ENCODE data around the gene EFEMP2. TPM values are rescaled to one million over a fixed set of nuclear protein-coding genes. Genes with fewer than 3 reads are reported as not detected.
A peak's percentile ranks its signal among the peaks of the same experiment; 100 is the strongest.

The EFEMP2 gene
- polyA plus RNA-seq, 1 experiment, result 497 TPM

- TF ChIP-seq, protein P1, sequence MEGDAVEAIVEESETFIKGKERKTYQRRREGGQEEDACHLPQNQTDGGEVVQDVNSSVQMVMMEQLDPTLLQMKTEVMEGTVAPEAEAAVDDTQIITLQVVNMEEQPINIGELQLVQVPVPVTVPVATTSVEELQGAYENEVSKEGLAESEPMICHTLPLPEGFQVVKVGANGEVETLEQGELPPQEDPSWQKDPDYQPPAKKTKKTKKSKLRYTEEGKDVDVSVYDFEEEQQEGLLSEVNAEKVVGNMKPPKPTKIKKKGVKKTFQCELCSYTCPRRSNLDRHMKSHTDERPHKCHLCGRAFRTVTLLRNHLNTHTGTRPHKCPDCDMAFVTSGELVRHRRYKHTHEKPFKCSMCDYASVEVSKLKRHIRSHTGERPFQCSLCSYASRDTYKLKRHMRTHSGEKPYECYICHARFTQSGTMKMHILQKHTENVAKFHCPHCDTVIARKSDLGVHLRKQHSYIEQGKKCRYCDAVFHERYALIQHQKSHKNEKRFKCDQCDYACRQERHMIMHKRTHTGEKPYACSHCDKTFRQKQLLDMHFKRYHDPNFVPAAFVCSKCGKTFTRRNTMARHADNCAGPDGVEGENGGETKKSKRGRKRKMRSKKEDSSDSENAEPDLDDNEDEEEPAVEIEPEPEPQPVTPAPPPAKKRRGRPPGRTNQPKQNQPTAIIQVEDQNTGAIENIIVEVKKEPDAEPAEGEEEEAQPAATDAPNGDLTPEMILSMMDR (IDR thresholded peaks at IDR 0.05; ENCODE audit: insufficient read depth, low read depth, low read length), result no peak
- peaks cover 9% of the 10 kb centered on the region for H3K36me3 ChIP-seq (ENCODE audit: control insufficient read depth, insufficient read depth, low read length)
Observed at GRCh38 chr11:65917077-65917433, 44.5 kb upstream of the EFEMP2 start.

DNA sequence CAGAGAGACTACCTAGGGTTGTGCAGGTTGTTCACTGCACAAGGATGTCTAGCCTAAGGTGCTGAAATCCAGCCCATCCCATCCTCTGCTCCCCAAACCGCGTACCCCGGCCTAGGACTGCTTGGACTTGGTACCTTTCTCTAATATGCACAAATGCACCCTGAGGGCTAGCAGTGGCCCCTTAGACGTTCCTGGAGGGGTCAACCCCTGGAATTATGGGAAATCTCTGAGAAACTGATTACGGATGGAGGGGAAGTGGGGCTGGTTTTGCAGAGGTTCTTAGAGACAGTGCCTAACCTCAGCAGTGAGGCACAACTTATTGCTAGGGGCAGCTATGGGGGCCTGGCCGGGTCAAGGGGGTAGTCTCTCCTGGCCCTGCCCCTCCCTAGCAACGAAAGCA lies 43.8 kb upstream of the EFEMP2 start:
- DNase-seq (ENCODE audit: low read depth), result no peak
- ChIA-PET CTCF (interaction anchor here (1.2 to 4.8 kb wide), 4 partner anchors 14 to 57 kb away, joined by 3 to 60 read pairs (median 12); partner anchors contain the start of genes CCDC85B, FIBP and MUS81), POLR2A (interaction anchor here (1.0 to 1.6 kb wide), 3 partner anchors 13 to 57 kb away, joined by 4 to 6 read pairs (median 5); partner anchors contain the start of gene CCDC85B)
- peaks cover 6% of the 10 kb centered on the region for H3K36me3 ChIP-seq (ENCODE audit: control insufficient read depth, insufficient read depth, low read length)
- no peaks in the 10 kb centered on the region for H3K27me3 ChIP-seq (ENCODE audit: control insufficient read depth, insufficient read depth, low read length)
- TF ChIP-seq, protein P1 (IDR thresholded peaks at IDR 0.05; ENCODE audit: insufficient read depth, low read depth, low read length), result no peak
- H3K4me3 ChIP-seq (ENCODE audit: low read depth, low read length), result no peak overlapping the region

More at GRCh38 chr11:65917077-65917433, 44.5 kb upstream of the EFEMP2 start:
- H3K4me3 ChIP-seq (ENCODE audit: low read depth, low read length), result peak overlapping the region; percentile 87
- no peak for DNase-seq (ENCODE audit: low read depth)
- POLR2A ChIA-PET, result no interaction called here
- no peaks in the 10 kb centered on the region for H3K27me3 ChIP-seq (ENCODE audit: control insufficient read depth, insufficient read depth, low read length)
- CTCF ChIA-PET, result interaction anchor here (2.0 to 4.8 kb wide), 2 partner anchors 27 to 33 kb away, joined by 9 to 60 read pairs; partner anchors contain the start of genes CCDC85B and FIBP

- peaks cover 5% of the 10 kb centered on the region for H3K36me3 ChIP-seq (ENCODE audit: control insufficient read depth, insufficient read depth, low read length)
- TF ChIP-seq, protein P1 (IDR thresholded peaks at IDR 0.05; ENCODE audit: insufficient read depth, low read depth, low read length), result no peak
- H3K27me3 ChIP-seq (ENCODE audit: control insufficient read depth, insufficient read depth, low read length), result no peaks in the 10 kb centered on the region
- ChIA-PET POLR2A (interaction anchor here (0.6 to 1.6 kb wide), 6 partner anchors 13 to 56 kb away, joined by 3 to 6 read pairs (median 4); partner anchors contain the start of genes CCDC85B and FOSL1), CTCF (interaction anchor here (1.2 to 4.8 kb wide), 4 partner anchors 13 to 56 kb away, joined by 3 to 60 read pairs (median 12); partner anchors contain the start of genes CCDC85B, FIBP and MUS81)
- DNase-seq (ENCODE audit: low read depth), result peak; percentile 89
- H3K4me3 ChIP-seq (ENCODE audit: low read depth, low read length), result no peak overlapping the region
Observed at GRCh38 chr11:65915821-65916251, 43.2 kb upstream of the EFEMP2 start.

DNA sequence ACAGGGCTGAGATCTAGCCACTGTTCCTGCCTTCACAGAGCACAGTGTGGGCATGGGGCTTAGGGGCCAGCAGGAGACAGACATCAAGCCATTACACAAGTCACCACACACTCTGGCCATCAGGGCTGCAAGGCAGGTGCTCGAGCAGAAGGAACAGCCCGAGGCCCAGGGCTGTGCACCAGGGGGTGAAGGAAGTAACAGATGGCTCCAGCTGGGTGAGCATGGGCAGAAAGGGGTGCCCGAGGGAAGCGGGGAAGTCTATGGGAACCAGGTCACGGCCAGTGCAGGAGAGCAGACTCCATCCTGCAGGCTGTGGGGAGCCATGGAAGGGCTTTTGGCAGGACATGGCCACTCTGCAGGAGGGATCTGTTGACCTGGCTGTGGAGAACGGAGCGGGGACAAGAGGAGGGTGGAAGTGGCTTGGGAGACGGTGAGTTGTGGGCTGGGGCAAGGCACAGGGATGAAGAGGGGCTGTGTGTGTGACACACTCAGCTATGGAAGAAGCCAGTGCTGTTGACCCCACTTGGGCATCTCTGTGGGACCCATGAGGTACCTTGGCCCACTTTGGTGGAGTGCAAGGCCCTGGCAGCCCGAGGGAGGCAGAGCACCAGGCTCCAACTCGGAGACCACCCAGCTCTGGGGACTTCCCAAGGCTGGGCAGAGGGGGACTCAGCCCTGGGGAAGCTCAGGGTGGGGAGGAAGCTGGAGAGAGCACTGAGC lies 42.7 kb upstream of the EFEMP2 start:
- no peak overlapping the region for H3K4me3 ChIP-seq (ENCODE audit: low read depth, low read length)
- TF ChIP-seq, protein P1 (IDR thresholded peaks at IDR 0.05; ENCODE audit: insufficient read depth, low read depth, low read length), result no peak
- H3K27me3 ChIP-seq (ENCODE audit: control insufficient read depth, insufficient read depth, low read length), result no peaks in the 10 kb centered on the region
- POLR2A ChIA-PET, result interaction anchor here (0.6 to 1.6 kb wide), 6 partner anchors 12 to 56 kb away, joined by 3 to 6 read pairs (median 4); partner anchors contain the start of genes CCDC85B and FOSL1
- H3K36me3 ChIP-seq (ENCODE audit: control insufficient read depth, insufficient read depth, low read length), result peaks cover 5% of the 10 kb centered on the region
- CTCF ChIA-PET, result interaction anchor here (0.8 to 4.8 kb wide), 6 partner anchors 12 to 55 kb away, joined by 3 to 60 read pairs (median 6); partner anchors contain the start of genes CCDC85B, FIBP and MUS81
- DNase-seq (ENCODE audit: low read depth), result no peak

GRCh38 chr11:65912845-65913244 lies 40.2 kb upstream of the EFEMP2 start:
- no peak for DNase-seq (ENCODE audit: low read depth)
- TF ChIP-seq, protein P1 (IDR thresholded peaks at IDR 0.05; ENCODE audit: insufficient read depth, low read depth, low read length), result no peak
- ChIA-PET CTCF (interaction anchor here (1.4 to 3.7 kb wide), 4 partner anchors 12 to 29 kb away, joined by 4 to 57 read pairs (median 16); partner anchors contain the start of genes CCDC85B, FIBP and FOSL1), POLR2A (no interaction called here)
- Histone ChIP-seq H3K36me3 (ENCODE audit: control insufficient read depth, insufficient read depth, low read length) (peaks cover 5% of the 10 kb centered on the region), H3K27me3 (ENCODE audit: control insufficient read depth, insufficient read depth, low read length) (no peaks in the 10 kb centered on the region), H3K4me3 (ENCODE audit: low read depth, low read length) (no peak overlapping the region)

Measured in BJ (cell line).